ENCODE data around the gene KLF11.

DNA sequence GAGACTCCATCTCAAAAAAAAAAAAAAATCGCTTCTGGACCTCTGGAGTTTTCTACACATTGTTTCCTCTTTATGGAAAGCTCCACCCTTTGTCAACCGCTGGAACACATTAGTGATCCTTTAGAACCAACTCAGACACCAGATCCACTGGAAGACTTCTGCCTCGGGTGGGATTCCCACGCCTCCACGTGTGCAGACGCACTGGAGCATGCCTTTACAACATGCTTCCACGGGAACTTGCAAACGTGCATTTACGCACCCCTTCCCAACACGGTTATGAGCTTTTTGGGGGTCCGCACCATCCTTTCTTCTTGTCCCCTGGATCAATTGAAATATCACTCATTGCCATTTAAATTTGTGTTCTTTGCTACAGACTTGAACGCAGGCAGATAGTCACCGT lies 31.8 kb downstream of the KLF11 start:
- TF ChIP-seq, protein P1, sequence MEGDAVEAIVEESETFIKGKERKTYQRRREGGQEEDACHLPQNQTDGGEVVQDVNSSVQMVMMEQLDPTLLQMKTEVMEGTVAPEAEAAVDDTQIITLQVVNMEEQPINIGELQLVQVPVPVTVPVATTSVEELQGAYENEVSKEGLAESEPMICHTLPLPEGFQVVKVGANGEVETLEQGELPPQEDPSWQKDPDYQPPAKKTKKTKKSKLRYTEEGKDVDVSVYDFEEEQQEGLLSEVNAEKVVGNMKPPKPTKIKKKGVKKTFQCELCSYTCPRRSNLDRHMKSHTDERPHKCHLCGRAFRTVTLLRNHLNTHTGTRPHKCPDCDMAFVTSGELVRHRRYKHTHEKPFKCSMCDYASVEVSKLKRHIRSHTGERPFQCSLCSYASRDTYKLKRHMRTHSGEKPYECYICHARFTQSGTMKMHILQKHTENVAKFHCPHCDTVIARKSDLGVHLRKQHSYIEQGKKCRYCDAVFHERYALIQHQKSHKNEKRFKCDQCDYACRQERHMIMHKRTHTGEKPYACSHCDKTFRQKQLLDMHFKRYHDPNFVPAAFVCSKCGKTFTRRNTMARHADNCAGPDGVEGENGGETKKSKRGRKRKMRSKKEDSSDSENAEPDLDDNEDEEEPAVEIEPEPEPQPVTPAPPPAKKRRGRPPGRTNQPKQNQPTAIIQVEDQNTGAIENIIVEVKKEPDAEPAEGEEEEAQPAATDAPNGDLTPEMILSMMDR (IDR thresholded peaks at IDR 0.05) = no peak
- no peak for TF ChIP-seq POLR2A (IDR thresholded peaks at IDR 0.05)

All from lower leg skin (tissue), 3 donors.